Right renal cortex interstitium (tissue), 3 donors: ENCODE results near the gene EFCAB8. TPM values are rescaled to one million over a fixed set of nuclear protein-coding genes. Genes with fewer than 3 reads are reported as not detected.

Experiments used
- DNase-seq, 3 donors: peaks; one replicate each; pipeline ENCODE4 v3.0.0-alpha.2; 2013; ENCODE audit warnings: low read depth in 3 of 3, low spot score in 2 of 3
- polyA plus RNA-seq, 3 donors: library from polyadenylated mRNA; unstranded; fragments of 120-200 nt; gene quantifications; one replicate each; pipeline ENCODE4 v1.2.1, GENCODE V29; 2013; ENCODE audit not compliant: insufficient read length in 3 of 3

Gene EFCAB8
- polyA plus RNA-seq, 3 donors = 0.06 to 0.33 TPM; not detected in 1

GRCh38 chr20:32999603-33000250 lies 141.0 kb downstream of the EFCAB8 start:
- no peak for DNase-seq

GRCh38 chr20:33000802-33001466 lies 142.2 kb downstream of the EFCAB8 start:
- DNase-seq = no peak

- DNase-seq = no peak
These were observed 143.5 kb downstream of the EFCAB8 start for GRCh38 chr20:33002087-33002808.

DNA sequence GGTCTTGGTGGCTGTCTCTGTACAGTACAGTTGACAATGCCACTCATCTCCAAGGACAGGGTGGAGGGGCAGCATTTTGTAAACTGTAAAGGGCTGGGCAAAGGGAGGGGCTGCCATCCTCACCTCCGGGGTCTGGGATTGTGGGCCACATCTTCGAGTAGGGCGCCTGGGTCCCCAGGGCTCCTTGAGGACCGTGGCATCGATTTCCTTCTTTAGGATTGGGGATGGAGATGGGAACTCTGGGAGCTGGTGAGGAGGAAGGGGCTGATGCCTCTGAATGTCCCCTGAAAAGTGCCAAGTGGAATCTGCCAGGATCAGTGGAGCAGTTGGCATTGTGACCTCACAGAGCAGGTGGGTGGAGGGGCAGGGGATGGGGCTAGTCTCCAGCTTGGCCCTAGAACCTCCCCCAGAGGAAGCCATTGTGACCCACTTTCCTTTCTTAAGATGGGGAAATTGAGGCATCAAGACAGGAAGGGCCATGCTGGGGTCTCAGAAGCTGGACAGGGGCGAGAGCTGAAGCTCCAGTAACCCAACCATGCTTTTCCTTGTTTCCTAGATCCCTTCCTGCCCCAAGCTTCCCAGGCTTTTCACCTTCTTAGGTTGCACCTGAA lies 145.5 kb downstream of the EFCAB8 start, which contains the start of gene SUN5:
Gene SUN5, minus strand, starts transcription at position 293 of the 611 bp plus-strand sequence. Its CDS starts 93 bp downstream, at position 200.
- no peak for DNase-seq

GRCh38 chr20:33005132-33005566 lies 146.4 kb downstream of the EFCAB8 start:
- DNase-seq = no peak

DNA sequence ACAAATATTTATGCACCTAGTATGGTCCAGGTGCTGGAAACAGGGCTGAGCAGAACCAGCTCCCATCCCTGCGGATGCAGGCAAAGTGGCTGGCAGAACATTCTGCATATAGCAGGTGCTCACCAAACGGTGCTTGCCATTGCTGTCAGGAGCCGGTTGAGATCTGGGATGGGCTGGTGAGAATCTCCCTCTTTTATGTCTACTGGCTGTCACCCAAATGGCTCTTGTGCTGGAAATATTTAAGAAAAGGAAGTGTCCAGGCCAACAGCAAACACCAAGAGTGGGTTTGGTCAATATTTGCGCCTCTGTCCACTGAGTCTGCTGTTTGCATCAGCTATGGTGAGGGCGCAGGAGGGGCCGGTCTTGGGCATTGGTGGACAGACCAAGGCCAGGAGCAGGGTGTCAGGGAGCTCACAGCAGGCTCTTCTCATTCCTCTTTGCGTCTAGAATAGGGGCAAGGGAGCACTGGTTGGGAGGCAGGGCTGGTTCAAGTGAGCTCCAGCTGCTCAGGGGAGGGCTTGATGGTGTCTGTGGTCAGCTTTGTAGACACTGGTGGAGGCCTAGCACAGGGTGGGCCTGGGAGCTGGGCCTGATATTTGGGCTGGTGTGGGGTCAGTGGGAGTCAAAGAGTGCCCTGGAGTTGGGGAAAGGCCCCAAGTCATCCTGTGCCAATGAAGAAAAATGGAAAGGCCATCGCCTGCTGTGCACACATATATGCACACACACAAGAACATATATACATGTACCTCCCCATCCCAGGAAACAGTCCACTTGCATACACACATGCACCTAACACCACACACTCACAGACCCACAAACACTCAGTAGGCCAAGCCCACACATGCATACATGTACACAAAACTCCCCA lies 147.4 kb downstream of the EFCAB8 start:
- no peak for DNase-seq

- DNase-seq = no peak
These were observed 148.2 kb downstream of the EFCAB8 start for GRCh38 chr20:33006776-33007375.

DNA sequence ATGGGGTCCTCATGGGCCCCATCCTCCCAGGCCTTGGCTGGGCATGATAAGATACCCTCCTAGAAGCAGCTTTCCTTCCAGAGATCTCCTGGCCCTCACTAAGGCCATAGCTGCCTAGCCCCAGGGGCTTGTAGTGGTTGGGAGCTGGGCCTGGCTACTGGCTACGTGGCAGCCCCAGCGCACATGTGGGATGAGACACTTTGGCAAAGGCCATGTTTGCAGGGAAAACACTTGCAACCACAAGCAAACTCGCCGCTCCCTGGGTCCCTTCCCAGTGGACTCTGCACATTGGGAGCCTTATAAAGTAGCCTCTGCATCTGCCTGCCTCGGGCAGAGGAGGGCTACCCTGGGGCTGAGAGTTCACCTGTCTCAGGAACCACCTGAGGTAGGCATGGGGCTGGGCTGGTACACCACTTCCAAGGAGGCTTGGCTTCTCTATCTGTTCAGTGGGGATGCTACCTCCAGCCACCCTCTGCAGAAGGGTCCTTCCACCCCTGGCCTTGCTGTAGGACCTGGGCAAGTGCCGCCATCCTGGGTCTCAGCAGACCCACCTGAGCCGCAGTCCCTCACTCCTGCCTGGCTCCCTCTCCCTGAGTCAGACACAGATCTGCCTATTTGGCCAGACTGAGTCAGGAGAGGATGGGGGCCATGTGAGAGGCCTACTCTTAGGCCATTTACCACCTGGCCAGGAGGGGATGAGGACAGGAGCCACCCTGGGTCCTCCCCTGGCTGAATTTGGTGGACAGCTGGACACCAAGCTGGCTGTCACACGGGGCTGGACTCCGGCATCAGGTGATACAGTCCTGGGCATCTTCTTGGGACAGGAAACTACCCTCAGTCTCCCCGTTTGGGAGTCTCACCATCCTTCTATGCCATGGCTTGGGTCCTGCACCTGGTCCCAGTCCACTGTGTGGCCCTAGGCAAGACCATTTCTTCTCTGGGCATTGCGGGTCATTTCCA lies 148.9 kb downstream of the EFCAB8 start, which contains the start of gene BPIFB2:
Gene BPIFB2, plus strand, starts transcription at position 329 of the 960 bp plus-strand sequence. CDS start 871 bp downstream, outside the sequence.
- DNase-seq = no peak

DNA sequence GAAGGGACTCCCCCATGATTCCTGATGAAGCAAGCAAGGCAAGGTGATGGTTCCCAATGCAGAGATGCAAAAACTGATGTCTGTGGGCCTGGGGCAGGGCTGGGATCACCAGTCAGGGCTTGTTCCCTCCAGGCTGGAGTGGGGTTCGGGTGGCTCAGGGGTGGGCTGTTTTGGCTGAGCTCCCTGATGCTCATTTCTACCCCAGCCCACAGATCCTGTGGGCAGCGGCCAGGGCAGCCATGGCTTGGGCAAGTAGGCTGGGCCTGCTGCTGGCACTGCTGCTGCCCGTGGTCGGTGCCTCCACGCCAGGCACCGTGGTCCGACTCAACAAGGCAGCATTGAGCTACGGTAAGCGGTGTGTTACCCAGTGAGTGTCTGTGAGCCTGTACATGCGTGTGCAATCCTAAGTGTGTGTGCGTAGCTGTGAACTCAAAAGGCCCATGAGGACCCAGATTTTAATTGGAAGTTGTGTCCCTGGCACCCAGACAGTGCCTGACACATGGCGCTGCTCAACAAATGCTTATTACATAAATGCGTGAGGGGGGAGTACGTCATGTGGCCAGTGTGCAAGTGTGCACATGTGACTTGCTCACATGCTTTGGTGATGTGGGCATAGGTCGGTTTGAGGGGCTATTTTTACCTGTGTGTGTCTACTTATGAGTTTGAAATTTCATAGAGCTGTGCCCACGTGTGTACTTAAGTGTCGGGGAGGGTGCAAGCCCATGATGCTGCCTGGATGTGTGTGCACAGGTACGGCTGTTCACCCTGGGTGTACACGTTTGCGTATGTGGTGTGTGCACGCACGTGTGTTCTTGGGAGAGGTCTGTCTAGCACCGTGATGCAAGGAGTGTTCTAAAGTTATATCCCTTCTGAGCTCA lies 149.9 kb downstream of the EFCAB8 start:
- DNase-seq = no peak

- peak in 1 of 3 donors; percentile 19 for DNase-seq
These were observed 150.8 kb downstream of the EFCAB8 start for GRCh38 chr20:33009214-33010132.

GRCh38 chr20:33010133-33010504 lies 151.4 kb downstream of the EFCAB8 start:
- no peak for DNase-seq

- DNase-seq = no peak
These were observed 152.1 kb downstream of the EFCAB8 start for GRCh38 chr20:33010674-33011449.
